HG03280 (cell line): ENCODE measurements around the gene TNF.
"Not testable (repeated sequence)": the region's sequence is repeated elsewhere in the genome, so short reads cannot be mapped to it uniquely, and the experiment has no call there.

Experiments
- ATAC-seq: cut with Tn5 transposase; IDR thresholded peaks from one replicate; pipeline ENCODE4 v1.9.1; 2021; ENCODE audit warnings: mild to moderate bottlenecking, moderate library complexity; ENCODE audit not compliant: unreplicated experiment

TNF gene

GRCh38 chr6:31586599-31587281, 11.4 kb downstream of the TNF start:
- no peak for ATAC-seq

- ATAC-seq, result no peak
Measured at GRCh38 chr6:31587791-31588777, 12.7 kb downstream of the TNF start.

- ATAC-seq, result no peak
Measured at GRCh38 chr6:31588871-31589650, 13.7 kb downstream of the TNF start.

DNA sequence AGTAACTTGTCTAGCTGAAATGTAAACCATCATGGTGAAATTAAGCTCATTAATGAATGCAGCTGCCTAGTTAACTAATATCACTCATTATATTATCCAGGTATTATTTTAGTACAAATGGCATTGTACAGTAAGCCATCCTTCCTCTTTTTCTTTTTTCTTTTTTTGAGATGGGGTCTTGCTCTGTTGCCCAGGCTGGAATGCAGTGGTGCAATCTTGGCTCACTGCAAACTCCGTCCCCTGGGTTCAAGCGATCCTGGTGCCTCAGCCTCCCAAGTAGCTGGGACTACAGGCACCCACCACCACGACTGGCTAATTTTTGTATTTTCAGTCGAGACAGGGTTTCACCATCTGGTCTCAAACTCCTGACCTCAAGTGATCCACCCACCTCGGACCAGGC, 15.3 kb downstream of the TNF start:
- ATAC-seq, result not testable (repeated sequence)

GRCh38 chr6:31592396-31592771, 17.0 kb downstream of the TNF start:
- no peak for ATAC-seq

DNA sequence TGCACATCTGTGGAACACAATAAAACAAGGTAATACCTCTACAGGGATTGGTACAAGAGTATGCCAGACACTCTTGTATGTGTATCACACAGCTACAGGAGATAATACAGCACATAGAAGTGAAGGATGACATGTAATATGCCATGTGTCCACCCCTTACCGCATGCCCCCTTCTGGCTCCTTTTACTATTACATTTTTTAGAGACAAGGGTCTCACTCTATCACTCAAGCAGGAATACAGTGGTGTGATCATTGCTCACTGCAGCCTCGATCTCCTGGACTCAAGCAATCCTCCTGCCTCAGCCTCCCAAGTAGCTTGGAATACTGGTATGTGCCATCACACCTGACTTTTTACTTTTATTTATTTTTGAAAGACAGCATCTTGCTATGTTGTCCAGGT, 21.6 kb downstream of the TNF start:
- no peak for ATAC-seq

- no peak for ATAC-seq
Measured at GRCh38 chr6:31607317-31607716, 32.0 kb downstream of the TNF start.

GRCh38 chr6:31609519-31610406, 34.4 kb downstream of the TNF start:
- ATAC-seq, result no peak

DNA sequence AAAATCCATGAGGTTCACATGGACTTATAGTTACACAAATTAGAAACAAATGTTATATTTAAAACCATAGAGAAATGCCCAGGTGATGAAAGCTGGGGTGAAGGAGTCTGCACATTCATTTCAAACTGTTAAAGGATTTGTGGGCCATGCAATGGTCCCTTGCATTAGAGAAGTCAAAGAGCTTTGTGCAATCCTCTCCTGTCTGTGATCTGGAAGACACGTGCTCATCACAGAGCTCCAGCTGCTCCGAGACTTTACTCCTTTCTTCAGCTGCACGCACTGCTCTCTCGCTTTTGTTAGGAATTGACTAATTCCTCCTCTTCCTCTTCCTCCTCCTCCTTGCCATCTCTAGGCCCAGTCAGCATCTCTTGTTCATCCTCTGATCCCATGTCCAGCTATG, 35.6 kb downstream of the TNF start:
- no peak for ATAC-seq

- ATAC-seq, result no peak
Measured at GRCh38 chr6:31614075-31614619, 38.8 kb downstream of the TNF start.

DNA sequence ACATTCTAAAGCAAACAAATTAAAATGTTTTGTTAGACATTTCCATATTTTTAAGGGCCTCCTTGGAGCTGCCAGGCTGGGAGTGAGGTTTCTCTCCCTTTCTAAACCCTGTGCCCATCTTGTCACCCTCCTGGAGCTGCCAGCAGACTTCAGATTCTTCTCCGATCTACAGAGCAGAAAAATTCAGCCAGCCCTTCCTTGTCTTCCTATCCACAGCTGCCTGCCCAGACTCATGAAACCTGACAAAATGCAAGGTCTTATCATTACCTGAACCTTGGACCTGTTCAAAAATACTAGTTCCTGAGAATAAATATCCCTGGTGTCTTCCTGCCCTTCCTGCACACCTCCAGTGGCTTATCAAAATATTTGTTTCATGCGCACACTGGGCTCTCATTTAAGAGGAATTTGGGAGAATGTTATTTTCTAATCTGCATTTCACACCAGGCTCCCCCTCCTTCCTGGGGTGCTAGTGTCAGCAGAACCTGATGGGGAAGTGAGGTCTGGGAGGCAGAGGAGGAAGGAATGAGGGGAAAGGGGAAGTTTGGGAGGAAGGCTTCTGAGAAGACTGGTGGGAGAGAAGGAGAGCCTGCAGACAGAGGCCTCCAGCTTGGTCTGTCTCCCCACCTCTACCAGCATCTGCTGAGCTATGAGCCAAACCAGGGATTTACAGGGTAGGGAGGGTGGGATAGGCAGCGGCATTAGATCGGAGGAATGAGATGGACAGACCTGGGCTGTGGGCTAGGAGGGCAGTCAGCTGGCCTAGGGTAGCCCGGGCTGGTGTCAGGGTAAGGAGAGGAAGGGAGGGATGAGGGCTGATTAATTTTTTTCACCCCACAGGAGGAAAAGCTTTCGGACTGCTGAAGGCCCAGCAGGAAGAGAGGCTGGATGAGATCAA, 39.6 kb downstream of the TNF start, which contains the start of gene AIF1:
TSS of gene AIF1 (plus strand) at position 551 of the 895 bp plus-strand sequence. CDS start at position 647, 96 bp downstream.
- no peak for ATAC-seq

DNA sequence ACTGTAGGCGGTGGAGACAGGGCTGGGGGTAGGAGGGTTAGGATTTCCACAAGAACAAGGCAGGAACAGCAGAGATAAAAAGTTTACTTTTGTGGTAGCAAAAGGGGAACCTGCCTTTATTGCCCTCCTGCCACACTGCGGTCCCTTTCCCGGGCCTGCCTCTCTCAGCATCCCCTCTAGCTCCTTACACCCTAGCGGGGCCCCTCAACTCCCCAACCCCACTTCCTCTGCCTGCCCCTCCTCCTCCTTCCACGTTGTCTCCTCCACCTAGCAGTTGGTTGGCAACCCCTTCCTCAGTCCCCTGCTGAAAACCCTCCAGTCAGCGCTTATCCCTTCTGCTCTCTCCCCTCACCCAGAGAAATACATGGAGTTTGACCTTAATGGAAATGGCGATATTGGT, 40.4 kb downstream of the TNF start:
- no peak for ATAC-seq

GRCh38 chr6:31617010-31617409, 41.6 kb downstream of the TNF start:
- ATAC-seq, result no peak

GRCh38 chr6:31619805-31620585, 44.6 kb downstream of the TNF start:
- ATAC-seq, result peak; percentile 83

GRCh38 chr6:31620586-31621319, 45.4 kb downstream of the TNF start, which contains the start of gene PRRC2A:
Gene PRRC2A, plus strand, starts transcription at chr6:31620715. Its CDS starts 2,075 bp downstream, at chr6:31622790.
- ATAC-seq, result peak; percentile 54

GRCh38 chr6:31621320-31621939, 46.1 kb downstream of the TNF start:
- ATAC-seq, result no peak

GRCh38 chr6:31621991-31622390, 46.6 kb downstream of the TNF start:
- ATAC-seq, result no peak
